Muscle layer of duodenum (tissue), 2 donors: Measurements from ENCODE around the gene PNMT.
A peak's percentile ranks its signal among the peaks of the same experiment; 100 is the strongest.
"Not testable (repeated sequence)": the region's sequence is repeated elsewhere in the genome, so short reads cannot be mapped to it uniquely, and the experiment has no call there.

Experiments
- H3K27ac ChIP-seq: one replicate; pipeline ENCODE4 v1.7.0; 2013; ENCODE audit warnings: mild to moderate bottlenecking, low read length
- H3K27me3 ChIP-seq: one replicate; pipeline ENCODE4 v1.7.0; 2013; ENCODE audit warnings: low read depth, mild to moderate bottlenecking, control low read depth, low read length
- H3K36me3 ChIP-seq, 2 donors: one replicate each; pipeline ENCODE4 v1.7.0; 2013; ENCODE audit warnings: low read length in 2 of 2, control low read depth in 1 of 2, mild to moderate bottlenecking in 1 of 2; ENCODE audit not compliant: insufficient read depth in 2 of 2, control insufficient read depth in 1 of 2
- H3K4me1 ChIP-seq, 2 donors: one replicate each; pipeline ENCODE4 v1.7.0; 2013; ENCODE audit warnings: low read length in 2 of 2, mild to moderate bottlenecking in 2 of 2, control low read depth in 1 of 2, moderate library complexity in 1 of 2; ENCODE audit not compliant: insufficient read depth in 2 of 2, control insufficient read depth in 1 of 2
- H3K4me3 ChIP-seq, 2 donors: one replicate each; pipeline ENCODE4 v1.7.0; 2013; ENCODE audit warnings: low read length in 2 of 2, low read depth in 1 of 2, mild to moderate bottlenecking in 1 of 2
- H3K9me3 ChIP-seq, 2 donors: one replicate each; pipeline ENCODE4 v1.7.0; 2013; ENCODE audit warnings: low read length in 2 of 2, control low read depth in 1 of 2, mild to moderate bottlenecking in 1 of 2; ENCODE audit not compliant: control insufficient read depth in 1 of 2
- donor health status: healthy.

The PNMT gene

GRCh38 chr17:39687546-39688474 lies 19.6 kb downstream of the PNMT start, which contains the start of gene PGAP3:
TSS of gene PGAP3 (minus strand) at chr17:39688057. CDS start at chr17:39688014, 43 bp downstream.
- Histone ChIP-seq H3K9me3 (no peaks in the 10 kb centered on the region), H3K36me3 (peaks cover 12 to 19% of the 10 kb centered on the region in 2 donors), H3K27ac (peak within 1 kb of the TSS; percentile 91), H3K27me3 (no peaks in the 10 kb centered on the region), H3K4me1 (peaks cover 8% of the 10 kb centered on the region in 2 donors), H3K4me3 (peak within 1 kb of the TSS; percentile 84 to 97)

- H3K4me1 ChIP-seq, result peaks cover 8% of the 10 kb centered on the region in 2 donors
- peak overlapping the region; percentile 91 for H3K27ac ChIP-seq
- no peaks in the 10 kb centered on the region for H3K9me3 ChIP-seq
- H3K4me3 ChIP-seq, result peak overlapping the region; percentile 84 to 97
- peaks cover 12 to 14% of the 10 kb centered on the region in 2 donors for H3K36me3 ChIP-seq
- H3K27me3 ChIP-seq, result no peaks in the 10 kb centered on the region
Observed at GRCh38 chr17:39688475-39688835, 20.2 kb downstream of the PNMT start.

- H3K27me3 ChIP-seq, result no peaks in the 10 kb centered on the region
- no peak overlapping the region for H3K27ac ChIP-seq
- H3K4me3 ChIP-seq, result peak overlapping the region; percentile 84 to 97
- H3K36me3 ChIP-seq, result peaks cover 11 to 12% of the 10 kb centered on the region in 2 donors
- peaks cover 8% of the 10 kb centered on the region in 2 donors for H3K4me1 ChIP-seq
- no peaks in the 10 kb centered on the region for H3K9me3 ChIP-seq
Observed at GRCh38 chr17:39688945-39689344, 20.7 kb downstream of the PNMT start.

GRCh38 chr17:39694593-39694992 lies 26.3 kb downstream of the PNMT start:
- Histone ChIP-seq H3K4me3 (no peak overlapping the region), H3K9me3 (no peaks in the 10 kb centered on the region), H3K36me3 (no peaks in the 10 kb centered on the region), H3K4me1 (peaks cover 0 to 5% of the 10 kb centered on the region in 2 donors), H3K27me3 (no peaks in the 10 kb centered on the region), H3K27ac (no peak overlapping the region)

- H3K36me3 ChIP-seq, result no peaks in the 10 kb centered on the region
Observed at GRCh38 chr17:39695089-39695474, 26.8 kb downstream of the PNMT start.

GRCh38 chr17:39696731-39697130 lies 28.5 kb downstream of the PNMT start:
- peaks cover 0 to 13% of the 10 kb centered on the region in 2 donors for H3K4me1 ChIP-seq
- H3K36me3 ChIP-seq, result no peaks in the 10 kb centered on the region
- H3K27ac ChIP-seq, result no peak overlapping the region
- H3K9me3 ChIP-seq, result no peaks in the 10 kb centered on the region
- H3K27me3 ChIP-seq, result no peaks in the 10 kb centered on the region
- no peak overlapping the region for H3K4me3 ChIP-seq

More at GRCh38 chr17:39695089-39695474, 26.8 kb downstream of the PNMT start:
- Histone ChIP-seq H3K27me3 (no peaks in the 10 kb centered on the region), H3K9me3 (no peaks in the 10 kb centered on the region), H3K4me3 (no peak overlapping the region), H3K27ac (no peak overlapping the region), H3K4me1 (peaks cover 0 to 5% of the 10 kb centered on the region in 2 donors)

GRCh38 chr17:39697961-39698360 lies 29.7 kb downstream of the PNMT start:
- H3K27ac ChIP-seq, result no peak overlapping the region
- H3K9me3 ChIP-seq, result no peaks in the 10 kb centered on the region
- H3K27me3 ChIP-seq, result no peaks in the 10 kb centered on the region
- peaks cover 0 to 17% of the 10 kb centered on the region in 2 donors for H3K4me1 ChIP-seq
- no peaks in the 10 kb centered on the region for H3K36me3 ChIP-seq
- no peak overlapping the region for H3K4me3 ChIP-seq

- not testable (repeated sequence) for H3K9me3 ChIP-seq, H3K36me3 ChIP-seq, H3K27me3 ChIP-seq
- H3K4me3 ChIP-seq, result peak overlapping the region; percentile 54 to 83
- H3K27ac ChIP-seq, result peak overlapping the region; percentile 53
- peaks cover 0 to 17% of the 10 kb centered on the region in 2 donors for H3K4me1 ChIP-seq
Observed at GRCh38 chr17:39699157-39699817, 31.0 kb downstream of the PNMT start.

- peaks cover 4 to 21% of the 10 kb centered on the region in 2 donors for H3K4me1 ChIP-seq
- no peaks in the 10 kb centered on the region for H3K27me3 ChIP-seq
- H3K9me3 ChIP-seq, result no peaks in the 10 kb centered on the region
- H3K4me3 ChIP-seq, result peak within 1 kb of the TSS; percentile 54 to 83
- no peaks in the 10 kb centered on the region for H3K36me3 ChIP-seq
- H3K27ac ChIP-seq, result peak within 1 kb of the TSS; percentile 53
Observed at GRCh38 chr17:39699818-39700147, 31.5 kb downstream of the PNMT start, which contains the start of gene ERBB2. TSS of gene ERBB2 (plus strand) at chr17:39700064. CDS start at chr17:39700239, 175 bp downstream.

- H3K36me3 ChIP-seq, result no peaks in the 10 kb centered on the region
- no peaks in the 10 kb centered on the region for H3K27me3 ChIP-seq
- H3K4me1 ChIP-seq, result peaks cover 8 to 24% of the 10 kb centered on the region in 2 donors
- H3K4me3 ChIP-seq, result peak overlapping the region; percentile 54 to 83
- peak overlapping the region; percentile 53 for H3K27ac ChIP-seq
- H3K9me3 ChIP-seq, result no peaks in the 10 kb centered on the region
Observed at GRCh38 chr17:39700148-39700987, 32.1 kb downstream of the PNMT start.
